Measurements from ENCODE around the gene NGF. TPM values are rescaled to one million over a fixed set of nuclear protein-coding genes. Genes with fewer than 3 reads are reported as not detected.

Gene NGF
- total RNA-seq, 4 donors from 2014 or later = 4.5 TPM; not detected in 3

- no peaks in the 10 kb centered on the region for H3K9me3 ChIP-seq
- H3K36me3 ChIP-seq = no peaks in the 10 kb centered on the region
- no peaks in the 10 kb centered on the region for H3K4me1 ChIP-seq
- intact Hi-C loops (cut with DNase I; ENCODE audit: low total_unique reads) = no loop called here
- H3K27ac ChIP-seq = no peak overlapping the region
- WGBS, 2 donors (ENCODE audit: low coverage in 1 of 2) = 78 to 88% methylated on average over 1 of the region's 1 CpG
- no peak for DNase-seq
- in situ Hi-C loops (cut with MboI; ENCODE audit: low pct_ligation_motif_present in 1 of 4, low pct_unique_long_range_greater_than_20kb in 1 of 4, low sequenced_read_pairs in 3 of 4) = no loop called here
- TF ChIP-seq EP300 (IDR thresholded peaks at IDR 0.05; ENCODE audit: low read depth) = no peak
- no peak for TF ChIP-seq POLR2AphosphoS5 (IDR thresholded peaks at IDR 0.05)
- TF ChIP-seq, protein P1, sequence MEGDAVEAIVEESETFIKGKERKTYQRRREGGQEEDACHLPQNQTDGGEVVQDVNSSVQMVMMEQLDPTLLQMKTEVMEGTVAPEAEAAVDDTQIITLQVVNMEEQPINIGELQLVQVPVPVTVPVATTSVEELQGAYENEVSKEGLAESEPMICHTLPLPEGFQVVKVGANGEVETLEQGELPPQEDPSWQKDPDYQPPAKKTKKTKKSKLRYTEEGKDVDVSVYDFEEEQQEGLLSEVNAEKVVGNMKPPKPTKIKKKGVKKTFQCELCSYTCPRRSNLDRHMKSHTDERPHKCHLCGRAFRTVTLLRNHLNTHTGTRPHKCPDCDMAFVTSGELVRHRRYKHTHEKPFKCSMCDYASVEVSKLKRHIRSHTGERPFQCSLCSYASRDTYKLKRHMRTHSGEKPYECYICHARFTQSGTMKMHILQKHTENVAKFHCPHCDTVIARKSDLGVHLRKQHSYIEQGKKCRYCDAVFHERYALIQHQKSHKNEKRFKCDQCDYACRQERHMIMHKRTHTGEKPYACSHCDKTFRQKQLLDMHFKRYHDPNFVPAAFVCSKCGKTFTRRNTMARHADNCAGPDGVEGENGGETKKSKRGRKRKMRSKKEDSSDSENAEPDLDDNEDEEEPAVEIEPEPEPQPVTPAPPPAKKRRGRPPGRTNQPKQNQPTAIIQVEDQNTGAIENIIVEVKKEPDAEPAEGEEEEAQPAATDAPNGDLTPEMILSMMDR (IDR thresholded peaks at IDR 0.05) = no peak
- no peak for TF ChIP-seq POLR2A (IDR thresholded peaks at IDR 0.05)
- no peaks in the 10 kb centered on the region for H3K27me3 ChIP-seq
- H3K4me3 ChIP-seq = no peak overlapping the region
Measured at GRCh38 chr1:115289940-115290339, 48.1 kb downstream of the NGF start.

GRCh38 chr1:115288591-115289198 is 49.4 kb downstream of the NGF start:
- Histone ChIP-seq H3K27me3 (no peaks in the 10 kb centered on the region), H3K9me3 (no peaks in the 10 kb centered on the region), H3K36me3 (no peaks in the 10 kb centered on the region), H3K27ac (no peak overlapping the region), H3K4me3 (no peak overlapping the region), H3K4me1 (no peaks in the 10 kb centered on the region)
- 56 to 64% methylated on average over 3 of the region's 3 CpGs for WGBS, 2 donors (ENCODE audit: low coverage in 1 of 2)
- no peak for DNase-seq
- intact Hi-C loops (cut with DNase I; ENCODE audit: low total_unique reads) = no loop called here
- TF ChIP-seq EP300 (IDR thresholded peaks at IDR 0.05; ENCODE audit: low read depth) = no peak
- TF ChIP-seq, protein P1 (IDR thresholded peaks at IDR 0.05) = no peak
- no peak for TF ChIP-seq POLR2A (IDR thresholded peaks at IDR 0.05)
- no peak for TF ChIP-seq POLR2AphosphoS5 (IDR thresholded peaks at IDR 0.05)
- in situ Hi-C loops (cut with MboI; ENCODE audit: low pct_ligation_motif_present in 1 of 4, low pct_unique_long_range_greater_than_20kb in 1 of 4, low sequenced_read_pairs in 3 of 4) = no loop called here

GRCh38 chr1:115286431-115287205 is 51.4 kb downstream of the NGF start:
- in situ Hi-C loops (cut with MboI; ENCODE audit: low pct_ligation_motif_present in 1 of 4, low pct_unique_long_range_greater_than_20kb in 1 of 4, low sequenced_read_pairs in 3 of 4) = no loop called here
- no peak overlapping the region for H3K27ac ChIP-seq
- intact Hi-C loops (cut with DNase I; ENCODE audit: low total_unique reads) = no loop called here
- no peak for DNase-seq
- H3K4me1 ChIP-seq = no peaks in the 10 kb centered on the region
- no peaks in the 10 kb centered on the region for H3K36me3 ChIP-seq
- H3K27me3 ChIP-seq = no peaks in the 10 kb centered on the region
- WGBS, 2 donors (ENCODE audit: low coverage in 1 of 2) = 95% methylated on average over 30 of the region's 30 CpGs; no CpG with 5 or more reads in 1 of the 2 donors
- H3K9me3 ChIP-seq = no peaks in the 10 kb centered on the region
- TF ChIP-seq POLR2AphosphoS5 (IDR thresholded peaks at IDR 0.05) (no peak), EP300 (IDR thresholded peaks at IDR 0.05; ENCODE audit: low read depth) (no peak), POLR2A (IDR thresholded peaks at IDR 0.05) (no peak)
- TF ChIP-seq, protein P1 (IDR thresholded peaks at IDR 0.05) = no peak
- H3K4me3 ChIP-seq = no peak overlapping the region

- TF ChIP-seq EP300 (IDR thresholded peaks at IDR 0.05; ENCODE audit: low read depth) (no peak), POLR2AphosphoS5 (IDR thresholded peaks at IDR 0.05) (no peak), POLR2A (IDR thresholded peaks at IDR 0.05) (no peak)
- TF ChIP-seq, protein P1 (IDR thresholded peaks at IDR 0.05) = no peak
- Histone ChIP-seq H3K27ac (peak overlapping the region; percentile 56 to 72 (median 66)), H3K9me3 (no peaks in the 10 kb centered on the region), H3K27me3 (no peaks in the 10 kb centered on the region), H3K36me3 (no peaks in the 10 kb centered on the region), H3K4me3 (no peak overlapping the region), H3K4me1 (no peaks in the 10 kb centered on the region)
- intact Hi-C loops (cut with DNase I; ENCODE audit: low total_unique reads) = no loop called here
- WGBS, 2 donors (ENCODE audit: low coverage in 1 of 2) = 83 to 88% methylated on average over 5 to 6 of the region's 6 CpGs
- in situ Hi-C loops (cut with MboI; ENCODE audit: low pct_ligation_motif_present in 1 of 4, low pct_unique_long_range_greater_than_20kb in 1 of 4, low sequenced_read_pairs in 3 of 4) = no loop called here
- no peak for DNase-seq
Measured at GRCh38 chr1:115284209-115284608, 53.8 kb downstream of the NGF start.

Data from transverse colon (tissue), 4 donors.